Bronchial epithelial cell (primary cell): ENCODE data around the gene FAM219A. TPM values are rescaled to one million over a fixed set of nuclear protein-coding genes. Genes with fewer than 3 reads are reported as not detected.

Experiments
- DNase-seq: peaks from one replicate; pipeline ENCODE4 v3.0.0-alpha.2; 2010; ENCODE audit warnings: low read depth
- FAIRE-seq: peaks from 2 replicates; lab custom pipeline; 2011; peaks lifted over from hg19 to GRCh38; lab: Jason Lieb, UNC
- H3K27me3 ChIP-seq: 2 replicates; pipeline ENCODE4 v1.5.1; 2011; ENCODE audit warnings: low read length; ENCODE audit not compliant: control insufficient read depth, insufficient read depth
- H3K36me3 ChIP-seq: 2 replicates; pipeline ENCODE4 v1.5.1; 2011; ENCODE audit warnings: low read length; ENCODE audit not compliant: control insufficient read depth, insufficient read depth
- H3K4me3 ChIP-seq: 2 replicates; pipeline ENCODE4 v1.5.1; 2011; ENCODE audit warnings: mild to moderate bottlenecking, low read depth, low read length, control low read depth
- CTCF ChIP-seq: IDR thresholded peaks from 2 replicates; pipeline ENCODE4 v1.5.1; 2011; ENCODE audit warnings: mild to moderate bottlenecking, moderate library complexity, low read length, control low read depth, inconsistent platforms; ENCODE audit not compliant: insufficient read depth, severe bottlenecking
- total RNA-seq: library from RNA; depleted of rRNA; stranded (reverse); fragments of >200 nt; gene quantifications from 2 replicates; pipeline ENCODE4 v1.2.1, GENCODE V29; 2014

Gene FAM219A
- total RNA-seq, 1 donor from 2014 or later: 3.9 TPM

GRCh38 chr9:34398875-34399274, 59.5 kb downstream of the FAM219A start:
- DNase-seq (no peak), FAIRE-seq (no peak)
- Histone ChIP-seq H3K36me3 (peaks cover 20% of the 10 kb centered on the region), H3K4me3 (no peak overlapping the region), H3K27me3 (no peaks in the 10 kb centered on the region)
- TF ChIP-seq CTCF: no peak

- no peak for DNase-seq
- Histone ChIP-seq H3K4me3 (no peak overlapping the region), H3K36me3 (peaks cover 8% of the 10 kb centered on the region), H3K27me3 (no peaks in the 10 kb centered on the region)
- no peak for TF ChIP-seq CTCF
- no peak for FAIRE-seq
Measured at GRCh38 chr9:34396276-34397214, 61.8 kb downstream of the FAM219A start.

GRCh38 chr9:34392511-34392910, 65.9 kb downstream of the FAM219A start:
- H3K4me3 ChIP-seq: no peak overlapping the region
- DNase-seq (no peak), FAIRE-seq (no peak)
- no peak for TF ChIP-seq CTCF
- H3K36me3 ChIP-seq: no peaks in the 10 kb centered on the region
- no peaks in the 10 kb centered on the region for H3K27me3 ChIP-seq

GRCh38 chr9:34387239-34387638, 71.1 kb downstream of the FAM219A start:
- DNase-seq: no peak
- Histone ChIP-seq H3K27me3 (no peaks in the 10 kb centered on the region), H3K4me3 (no peak overlapping the region), H3K36me3 (no peaks in the 10 kb centered on the region)
- TF ChIP-seq CTCF: no peak
- FAIRE-seq: no peak

GRCh38 chr9:34386656-34387055, 71.7 kb downstream of the FAM219A start:
- DNase-seq: no peak
- FAIRE-seq: no peak
- Histone ChIP-seq H3K36me3 (no peaks in the 10 kb centered on the region), H3K4me3 (no peak overlapping the region), H3K27me3 (no peaks in the 10 kb centered on the region)
- no peak for TF ChIP-seq CTCF
